Keratinocyte (primary cell): ENCODE measurements around the gene DRG2.

Experiments used
- EZH2 ChIP-seq: IDR thresholded peaks from one replicate; pipeline ENCODE4 v1.6.1; 2012; ENCODE audit warnings: inconsistent platforms, mild to moderate bottlenecking, low read length, moderate library complexity
- TF ChIP-seq, protein P1 (sequence below), 3 experiments: IDR thresholded peaks in 1 of 3; conservative IDR thresholded peaks in 1 of 3; optimal IDR thresholded peaks in 1 of 3; 2 replicates in 2 of 3; 3 replicates in 1 of 3; pipeline versions ENCODE3 to v1.5.1; 2011; ENCODE audit warnings: low read length in 3 of 3, mild to moderate bottlenecking in 3 of 3, moderate library complexity in 2 of 3, control low read depth in 1 of 3, inconsistent platforms in 1 of 3; ENCODE audit not compliant: insufficient read depth in 2 of 3; ENCODE audit errors: extremely low read depth in 1 of 3

DNA sequence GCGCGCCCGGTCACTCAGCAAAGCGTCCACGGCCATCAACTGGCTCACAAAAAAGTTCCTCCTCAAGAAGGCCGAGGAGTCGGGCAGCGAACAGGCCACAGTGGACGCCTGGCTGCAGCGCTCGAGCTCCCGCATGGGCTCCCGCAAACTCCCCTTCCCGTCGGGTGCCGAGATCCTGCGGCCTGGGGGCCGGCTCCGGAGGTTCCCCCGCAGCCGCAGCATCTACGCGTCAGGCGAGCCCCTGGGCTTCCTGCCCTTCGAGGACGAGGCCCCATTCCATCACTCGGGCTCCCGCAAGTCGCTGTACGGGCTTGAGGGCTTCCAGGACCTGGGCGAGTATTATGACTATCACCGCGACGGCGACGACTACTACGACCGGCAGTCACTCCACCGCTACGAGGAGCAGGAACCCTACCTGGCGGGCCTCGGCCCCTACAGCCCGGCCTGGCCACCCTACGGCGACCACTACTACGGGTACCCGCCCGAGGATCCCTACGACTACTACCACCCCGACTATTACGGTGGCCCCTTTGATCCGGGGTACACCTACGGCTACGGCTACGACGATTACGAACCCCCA is 31.5 kb downstream of the DRG2 start:
- no peak for TF ChIP-seq EZH2
- TF ChIP-seq, protein P1, sequence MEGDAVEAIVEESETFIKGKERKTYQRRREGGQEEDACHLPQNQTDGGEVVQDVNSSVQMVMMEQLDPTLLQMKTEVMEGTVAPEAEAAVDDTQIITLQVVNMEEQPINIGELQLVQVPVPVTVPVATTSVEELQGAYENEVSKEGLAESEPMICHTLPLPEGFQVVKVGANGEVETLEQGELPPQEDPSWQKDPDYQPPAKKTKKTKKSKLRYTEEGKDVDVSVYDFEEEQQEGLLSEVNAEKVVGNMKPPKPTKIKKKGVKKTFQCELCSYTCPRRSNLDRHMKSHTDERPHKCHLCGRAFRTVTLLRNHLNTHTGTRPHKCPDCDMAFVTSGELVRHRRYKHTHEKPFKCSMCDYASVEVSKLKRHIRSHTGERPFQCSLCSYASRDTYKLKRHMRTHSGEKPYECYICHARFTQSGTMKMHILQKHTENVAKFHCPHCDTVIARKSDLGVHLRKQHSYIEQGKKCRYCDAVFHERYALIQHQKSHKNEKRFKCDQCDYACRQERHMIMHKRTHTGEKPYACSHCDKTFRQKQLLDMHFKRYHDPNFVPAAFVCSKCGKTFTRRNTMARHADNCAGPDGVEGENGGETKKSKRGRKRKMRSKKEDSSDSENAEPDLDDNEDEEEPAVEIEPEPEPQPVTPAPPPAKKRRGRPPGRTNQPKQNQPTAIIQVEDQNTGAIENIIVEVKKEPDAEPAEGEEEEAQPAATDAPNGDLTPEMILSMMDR (optimal IDR thresholded peaks at IDR 0.05 in 1 of 3, IDR thresholded peaks at IDR 0.05 in 1 of 3, conservative IDR thresholded peaks at IDR 0.05 in 1 of 3; ENCODE audit: extremely low read depth in 1 of 3, insufficient read depth in 2 of 3, low read length in 3 of 3) = no peak
